A549 (cell line): ENCODE results near the gene LTA4H. TPM values are rescaled to one million over a fixed set of nuclear protein-coding genes. Genes with fewer than 3 reads are reported as not detected.

Experiments
- ATAC-seq, 2 experiments: fragments of 200-7000 bp in 1 of 2; fragments of >200 bp in 1 of 2; cut with Nextera tagmentation in 1 of 2; cut with Tn5 transposase in 1 of 2; 3 replicates each; pipeline versions ENCODE4 v1.8.0 to v1.9.1; 2018 to 2020; ENCODE audit warnings: mild to moderate bottlenecking in 1 of 2, moderate library complexity in 1 of 2
- CTCF ChIA-PET: fragments of 300-600 bp; sonication (Branson Sonifier 250); formaldehyde crosslinking; extraction: SDS; loops from one replicate; lab custom pipeline; 2021; ENCODE audit warnings: antibody characterized with exemption, inconsistent platforms; lab: Yijun Ruan, JAX
- POLR2A ChIA-PET: fragments of 350-600 bp; formaldehyde crosslinking; extraction: SDS; loops from one replicate; lab custom pipeline; 2021; ENCODE audit warnings: antibody characterized with exemption, inconsistent platforms; lab: Yijun Ruan, JAX
- DNase-seq, 2 experiments: peaks; one replicate each; pipeline versions ENCODE4 v3.0.0 to v3.0.0-alpha.2; 2011 to 2016; ENCODE audit warnings: low read depth in 1 of 2, low spot score in 1 of 2
- FAIRE-seq: peaks from 2 replicates; lab custom pipeline; 2011; peaks lifted over from hg19 to GRCh38; lab: Jason Lieb, UNC
- H3K27ac ChIP-seq, 2 experiments: fragments of >200 bp; sonication (Bioruptor Twin); formaldehyde crosslinking; 3 replicates each; pipeline ENCODE4 v1.5.1; 2016 to 2017
- H3K4me1 ChIP-seq: fragments of >200 bp; sonication (Bioruptor Twin); formaldehyde crosslinking; 3 replicates; pipeline ENCODE4 v1.6.1; 2016
- H3K4me2 ChIP-seq: fragments of >200 bp; sonication (Bioruptor Twin); formaldehyde crosslinking; 3 replicates; pipeline ENCODE4 v1.6.1; 2016
- H3K4me3 ChIP-seq: fragments of >200 bp; sonication (Bioruptor Twin); formaldehyde crosslinking; 3 replicates; pipeline ENCODE4 v1.5.1; 2016
- H3K9me3 ChIP-seq: fragments of >200 bp; sonication (Bioruptor Twin); formaldehyde crosslinking; 3 replicates; pipeline ENCODE4 v1.6.1; 2016
- ATOH8 ChIP-seq: fragments of 250-450 bp; sonication (Bioruptor Pico); IDR thresholded peaks from 2 replicates; pipeline ENCODE4 v1.5.0; 2020; ENCODE audit warnings: low read depth, mild to moderate bottlenecking, moderate library complexity
- BCL3 ChIP-seq: fragments of >200 bp; sonication (Bioruptor Twin); formaldehyde crosslinking; IDR thresholded peaks from 3 replicates; pipeline ENCODE4 v1.6.1; 2016
- BHLHE40 ChIP-seq: IDR thresholded peaks from 2 replicates; pipeline ENCODE4 v1.6.1; 2012; ENCODE audit warnings: low read depth, low read length, inconsistent platforms
- CBX8 ChIP-seq: fragments of 200-600 bp; sonication (generic); IDR thresholded peaks from 2 replicates; pipeline ENCODE4 v1.6.1; 2016
- CEBPB ChIP-seq, 2 experiments: fragments of >200 bp in 1 of 2; sonication (Bioruptor Twin) in 1 of 2; formaldehyde crosslinking in 1 of 2; IDR thresholded peaks; 2 replicates each; pipeline ENCODE4 v1.6.1; 2012 to 2016
- CHD4 ChIP-seq: fragments of 200-600 bp; sonication (generic); IDR thresholded peaks from 2 replicates; pipeline ENCODE4 v1.6.1; 2016; ENCODE audit warnings: antibody characterized with exemption, mild to moderate bottlenecking, borderline replicate concordance
- CTCF ChIP-seq: fragments of >200 bp; sonication (Bioruptor Twin); formaldehyde crosslinking; IDR thresholded peaks from 3 replicates; pipeline ENCODE4 v1.5.1; 2016
- E2F6 ChIP-seq: IDR thresholded peaks from 2 replicates; pipeline ENCODE4 v1.6.1; 2012; ENCODE audit warnings: low read depth, borderline replicate concordance
- EHF ChIP-seq: fragments of 250-450 bp; sonication (Bioruptor Pico); IDR thresholded peaks from 2 replicates; pipeline ENCODE4 v1.5.0; 2020; ENCODE audit warnings: mild to moderate bottlenecking
- ELK1 ChIP-seq: fragments of 150-350 bp; IDR thresholded peaks from 2 replicates; pipeline ENCODE4 v1.6.1; 2014; ENCODE audit warnings: low read depth, mild to moderate bottlenecking, low read length
- ESRRA ChIP-seq: fragments of 150-350 bp; IDR thresholded peaks from 2 replicates; pipeline ENCODE4 v1.6.1; 2014; ENCODE audit warnings: mild to moderate bottlenecking, low read length, borderline replicate concordance
- FOXS1 ChIP-seq: fragments of 250-450 bp; sonication (Bioruptor Pico); IDR thresholded peaks from 2 replicates; pipeline ENCODE4 v1.5.0; 2020; ENCODE audit warnings: mild to moderate bottlenecking, moderate library complexity
- GATA3 ChIP-seq: IDR thresholded peaks from 2 replicates; pipeline ENCODE4 v1.6.1; 2012; ENCODE audit warnings: borderline replicate concordance
- HDAC2 ChIP-seq: fragments of 200-600 bp; sonication (generic); IDR thresholded peaks from 2 replicates; pipeline ENCODE4 v1.6.1; 2016
- HES2 ChIP-seq: fragments of >200 bp; sonication (Bioruptor Twin); formaldehyde crosslinking; IDR thresholded peaks from 2 replicates; pipeline ENCODE4 v1.6.1; 2016
- HMGXB4 ChIP-seq: fragments of 250-450 bp; sonication (Bioruptor Pico); IDR thresholded peaks from 2 replicates; pipeline ENCODE4 v1.5.0; 2021; ENCODE audit warnings: mild to moderate bottlenecking, moderate library complexity, borderline replicate concordance
- HOXB5 ChIP-seq: fragments of 250-450 bp; sonication (Bioruptor Pico); IDR thresholded peaks from 2 replicates; pipeline ENCODE4 v1.5.0; 2020; ENCODE audit warnings: mild to moderate bottlenecking, moderate library complexity
- JUN ChIP-seq, 2 experiments: fragments of >200 bp; sonication (Bioruptor Twin); formaldehyde crosslinking; IDR thresholded peaks; 2 replicates in 1 of 2; 3 replicates in 1 of 2; pipeline ENCODE4 v1.6.1; 2016 to 2017
- JUNB ChIP-seq: fragments of >200 bp; sonication (Bioruptor Twin); formaldehyde crosslinking; IDR thresholded peaks from 2 replicates; pipeline ENCODE4 v1.6.1; 2016
- KDM5A ChIP-seq: fragments of 200-600 bp; sonication (generic); IDR thresholded peaks from 2 replicates; pipeline ENCODE4 v1.6.1; 2016; ENCODE audit warnings: antibody characterized with exemption, mild to moderate bottlenecking
- MAFK ChIP-seq: fragments of 450-650 bp; IDR thresholded peaks from 2 replicates; pipeline ENCODE4 v1.6.1; 2014; ENCODE audit not compliant: partially characterized antibody
- MAX ChIP-seq: IDR thresholded peaks from 2 replicates; pipeline ENCODE4 v1.6.1; 2012
- RAD21 ChIP-seq, 2 experiments: fragments of >200 bp in 1 of 2; sonication (Bioruptor Twin) in 1 of 2; formaldehyde crosslinking in 1 of 2; IDR thresholded peaks in 1 of 2; conservative IDR thresholded peaks in 1 of 2; 2 replicates in 1 of 2; 3 replicates in 1 of 2; pipeline ENCODE4 v1.6.1; 2012 to 2018; ENCODE audit warnings: inconsistent platforms in 1 of 2
- RARB ChIP-seq: fragments of 250-450 bp; sonication (Bioruptor Pico); IDR thresholded peaks from 2 replicates; pipeline ENCODE4 v1.8.0; 2021; ENCODE audit warnings: mild to moderate bottlenecking, moderate library complexity
- RCOR1 ChIP-seq: fragments of 150-350 bp; IDR thresholded peaks from 2 replicates; pipeline ENCODE4 v1.6.1; 2014; ENCODE audit warnings: antibody characterized with exemption, low read length, low read depth
- RFX5 ChIP-seq: fragments of 450-650 bp; IDR thresholded peaks from 2 replicates; pipeline ENCODE4 v1.7.1; 2014; ENCODE audit warnings: antibody characterized with exemption, mild to moderate bottlenecking, moderate library complexity
- SMC3 ChIP-seq: fragments of >200 bp; sonication (Bioruptor Twin); formaldehyde crosslinking; IDR thresholded peaks from 3 replicates; pipeline ENCODE4 v1.6.1; 2018; ENCODE audit warnings: inconsistent platforms
- ZC3H11A ChIP-seq: fragments of 450-650 bp; IDR thresholded peaks from 2 replicates; pipeline ENCODE4 v1.6.1; 2014; ENCODE audit warnings: antibody characterized with exemption, mild to moderate bottlenecking
- whole genome bisulfite sequencing: methylation state at CpG from one replicate; pipeline ENCODE4 v1.1.6; 2017; ENCODE audit errors: missing lambda C conversion rate; 5-methylcytosine and 5-hydroxymethylcytosine counted together
- polyA plus RNA-seq, 4 experiments: library from polyadenylated mRNA; depleted of rRNA in 3 of 4; stranded (reverse); fragments of >200 nt; fragmentation: RNase III in 1 of 4; extraction: RNeasy Plus Mini Kit Qiagen cat#74134 plus additional on column Dnase treatment in 1 of 4; gene quantifications; 2 replicates in 3 of 4; 3 replicates in 1 of 4; pipeline ENCODE4 v1.2.3, GENCODE V29; 2011 to 2017

LTA4H gene
- polyA plus RNA-seq, 2 of the 4 experiments (the other 2 are of a cell fraction), result 126 to 174 TPM

- TF ChIP-seq ATOH8 (CRISPR knock-in tag) (no peak), HDAC2 (no peak), ELK1 (no peak), HOXB5 (no peak), RFX5 (no peak), BHLHE40 (no peak), E2F6 (no peak), HMGXB4 (CRISPR knock-in tag) (no peak), RCOR1 (no peak), JUNB (no peak), EHF (no peak), JUN (IDR thresholded peaks at IDR 0.05) (no peak), RARB (CRISPR knock-in tag) (no peak), ZC3H11A (no peak), CEBPB (IDR thresholded peaks at IDR 0.05) (no peak), CHD4 (no peak)
- TF ChIP-seq, all 56 proteins: peak for 3
Observed at GRCh38 chr12:95959107-95959506, 76.3 kb downstream of the LTA4H start (continued).

GRCh38 chr12:95956557-95957145 is 78.7 kb downstream of the LTA4H start:
- Histone ChIP-seq H3K4me3 (no peak overlapping the region), H3K4me2 (no peak overlapping the region), H3K9me3 (no peaks in the 10 kb centered on the region), H3K4me1 (no peaks in the 10 kb centered on the region), H3K27ac (no peak overlapping the region)
- TF ChIP-seq GATA3, result no peak
- TF ChIP-seq CTCF, result no peak
- no peak for TF ChIP-seq HDAC2
- no peak for TF ChIP-seq RAD21 (conservative IDR thresholded peaks at IDR 0.05 in 1 of 2, IDR thresholded peaks at IDR 0.05 in 1 of 2)
- no peak for TF ChIP-seq CBX8
- TF ChIP-seq BCL3, result no peak
- TF ChIP-seq RCOR1, result no peak
- TF ChIP-seq MAFK, result no peak
- TF ChIP-seq RFX5, result no peak
- TF ChIP-seq HES2, result no peak
- TF ChIP-seq ESRRA, result no peak
- no peak for TF ChIP-seq JUNB
- TF ChIP-seq KDM5A, result no peak
- no peak for TF ChIP-seq FOXS1 (CRISPR knock-in tag)
- TF ChIP-seq MAX, result no peak
- no peak for TF ChIP-seq EHF
- no peak for TF ChIP-seq SMC3
- ATAC-seq (no peak), FAIRE-seq (no peak), DNase-seq (no peak)
- WGBS, result 89% methylated on average over 27 of the region's 27 CpGs
- ChIA-PET CTCF (interaction anchor here (0.9 to 3.2 kb wide), 4 partner anchors 39 to 560 kb away, joined by 3 to 16 read pairs (median 5); no protein-coding TSS in a partner anchor), POLR2A (interaction anchor here (6.5 kb wide), 1 partner anchor 14 kb away, joined by 28 read pairs; the partner anchor contains the start of genes AMDHD1 and CCDC38)
